Body of pancreas (tissue), 4 donors: ENCODE measurements around the gene HIC1. TPM values are rescaled to one million over a fixed set of nuclear protein-coding genes. Genes with fewer than 3 reads are reported as not detected.
"Not testable (repeated sequence)": the region's sequence is repeated elsewhere in the genome, so short reads cannot be mapped to it uniquely, and the experiment has no call there.

Experiments used
- ATAC-seq: fragments of 150-250 bp; one replicate; pipeline ENCODE4 v1.9.1; 2016
- DNase-seq, 4 donors: peaks; one replicate each; pipeline ENCODE4 v3.0.0-alpha.2; 2019
- H3K27ac ChIP-seq, 4 donors: fragments of 200-600 bp; sonication (generic); 1 replicate in 3 of 4; 2 replicates in 1 of 4; pipeline versions ENCODE4 v1.5.1 to v1.6.1; 2016 to 2019; ENCODE audit warnings: mild to moderate bottlenecking in 1 of 4, mixed read lengths in 1 of 4, moderate library complexity in 1 of 4
- H3K27me3 ChIP-seq, 2 donors: fragments of 200-600 bp; sonication (generic); one replicate each; pipeline ENCODE4 v1.6.0; 2016; ENCODE audit warnings: mild to moderate bottlenecking in 1 of 2
- H3K36me3 ChIP-seq, 2 donors: fragments of 200-600 bp; sonication (generic); replicated peaks in 1 of 2; 2 replicates each; pipeline ENCODE4 v1.5.1; 2016; ENCODE audit warnings: low read depth in 2 of 2; ENCODE audit not compliant: insufficient read depth in 1 of 2
- H3K4me1 ChIP-seq: fragments of 200-600 bp; sonication (generic); one replicate; pipeline ENCODE4 v1.6.0; 2016
- H3K4me3 ChIP-seq, 2 donors: fragments of 200-600 bp; sonication (generic); 1 replicate in 1 of 2; 2 replicates in 1 of 2; pipeline ENCODE4 v1.5.1; 2016 to 2019
- H3K9me3 ChIP-seq, 3 donors: fragments of 200-600 bp; sonication (generic); 1 replicate in 2 of 3; 2 replicates in 1 of 3; pipeline ENCODE4 v1.5.1; 2016
- POLR2A ChIP-seq, 3 donors: fragments of 450-650 bp; IDR thresholded peaks; one replicate each; pipeline ENCODE4 v1.6.1; 2016; ENCODE audit warnings: antibody characterized with exemption in 3 of 3, mild to moderate bottlenecking in 2 of 3
- WGBS, 2 donors: methylation state at CpG; one replicate each; pipeline ENCODE4 v1.1.5; 2017; 5-methylcytosine and 5-hydroxymethylcytosine counted together
- intact Hi-C: fragments of 100-400 bp; cut with DNase I; formaldehyde crosslinking; loops from one replicate; pipeline ENCODE4 v1.15.1; 2023
- total RNA-seq, 2 donors: library from RNA; depleted of rRNA; stranded (reverse); fragments of >200 nt; gene quantifications; one replicate each; pipeline ENCODE4 v1.1.0, GENCODE V29; 2016
- TF ChIP-seq, protein P1 (sequence below), 7 experiments: fragments of 450-650 bp in 4 of 7; fragments of 200-600 bp in 3 of 7; sonication (generic) in 3 of 7; IDR thresholded peaks; one replicate each; pipeline ENCODE4 v1.5.1; 2016 to 2019; ENCODE audit warnings: antibody characterized with exemption in 7 of 7

Gene HIC1
- total RNA-seq, 2 donors from 2014 or later, result 9.6 to 18.1 TPM

DNA sequence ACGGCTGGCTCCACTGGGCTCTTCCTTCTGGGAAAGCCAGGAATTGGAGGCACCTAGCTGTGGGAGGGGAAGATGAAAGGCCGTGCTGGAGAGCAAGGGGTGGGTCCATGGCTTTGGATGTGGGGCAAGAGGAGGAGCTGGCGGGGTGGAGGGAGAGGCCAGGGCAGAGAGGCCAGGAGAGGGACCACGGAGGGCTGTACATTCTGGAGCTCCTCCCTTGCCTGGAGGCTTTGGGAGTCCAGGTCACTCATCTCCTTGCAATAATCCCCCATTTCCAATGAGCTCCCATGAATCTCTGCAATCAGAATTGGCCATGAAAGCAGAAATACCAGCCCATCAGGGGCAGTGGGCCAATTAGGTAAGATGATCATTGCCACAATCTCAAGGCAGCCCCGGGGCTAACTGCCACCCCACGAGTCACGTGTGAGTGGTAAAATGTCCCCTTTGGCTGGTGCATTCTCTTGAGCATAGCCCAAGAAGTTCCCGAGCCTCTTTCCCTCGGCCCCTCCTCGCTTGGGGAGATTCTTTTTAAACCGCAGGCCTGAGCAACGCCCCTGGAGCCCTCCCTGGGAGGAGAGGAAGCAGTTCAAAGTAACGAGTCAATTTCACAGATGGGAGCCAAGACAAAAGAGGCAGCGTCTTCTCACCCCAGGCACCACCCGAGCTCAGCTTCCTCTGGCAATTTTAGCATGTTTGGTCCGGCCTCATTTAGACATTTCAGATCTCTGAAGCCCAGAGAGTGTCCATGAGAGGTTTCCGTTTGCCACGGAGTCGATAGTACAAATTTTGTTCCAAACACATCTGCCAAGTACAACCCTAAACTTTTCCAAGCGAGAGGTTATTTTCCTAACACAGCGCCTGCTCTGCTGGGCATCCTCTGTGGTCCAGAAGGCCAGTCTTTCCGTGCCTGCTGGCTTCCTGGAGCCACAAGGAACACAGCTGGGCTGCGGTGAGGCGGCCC lies 43.2 kb upstream of the HIC1 start:
- 35 to 66% methylated on average over 16 to 24 of the region's 24 CpGs for WGBS, 2 donors
- no peaks in the 10 kb centered on the region for H3K27me3 ChIP-seq
- H3K9me3 ChIP-seq, result no peaks in the 10 kb centered on the region
- peaks cover 28% of the 10 kb centered on the region for H3K4me1 ChIP-seq
- no peak overlapping the region for H3K4me3 ChIP-seq
- TF ChIP-seq POLR2A (IDR thresholded peaks at IDR 0.05), result no peak
- TF ChIP-seq, protein P1, sequence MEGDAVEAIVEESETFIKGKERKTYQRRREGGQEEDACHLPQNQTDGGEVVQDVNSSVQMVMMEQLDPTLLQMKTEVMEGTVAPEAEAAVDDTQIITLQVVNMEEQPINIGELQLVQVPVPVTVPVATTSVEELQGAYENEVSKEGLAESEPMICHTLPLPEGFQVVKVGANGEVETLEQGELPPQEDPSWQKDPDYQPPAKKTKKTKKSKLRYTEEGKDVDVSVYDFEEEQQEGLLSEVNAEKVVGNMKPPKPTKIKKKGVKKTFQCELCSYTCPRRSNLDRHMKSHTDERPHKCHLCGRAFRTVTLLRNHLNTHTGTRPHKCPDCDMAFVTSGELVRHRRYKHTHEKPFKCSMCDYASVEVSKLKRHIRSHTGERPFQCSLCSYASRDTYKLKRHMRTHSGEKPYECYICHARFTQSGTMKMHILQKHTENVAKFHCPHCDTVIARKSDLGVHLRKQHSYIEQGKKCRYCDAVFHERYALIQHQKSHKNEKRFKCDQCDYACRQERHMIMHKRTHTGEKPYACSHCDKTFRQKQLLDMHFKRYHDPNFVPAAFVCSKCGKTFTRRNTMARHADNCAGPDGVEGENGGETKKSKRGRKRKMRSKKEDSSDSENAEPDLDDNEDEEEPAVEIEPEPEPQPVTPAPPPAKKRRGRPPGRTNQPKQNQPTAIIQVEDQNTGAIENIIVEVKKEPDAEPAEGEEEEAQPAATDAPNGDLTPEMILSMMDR (IDR thresholded peaks at IDR 0.05), result no peak
- intact Hi-C loops, result no loop called here
- no peaks in the 10 kb centered on the region for H3K36me3 ChIP-seq
- ATAC-seq (peak; percentile 85), DNase-seq (peak; percentile 64 to 77 (median 68))
- peak overlapping the region in 3 of 4 donors; percentile 54 to 68 (median 57) for H3K27ac ChIP-seq

DNA sequence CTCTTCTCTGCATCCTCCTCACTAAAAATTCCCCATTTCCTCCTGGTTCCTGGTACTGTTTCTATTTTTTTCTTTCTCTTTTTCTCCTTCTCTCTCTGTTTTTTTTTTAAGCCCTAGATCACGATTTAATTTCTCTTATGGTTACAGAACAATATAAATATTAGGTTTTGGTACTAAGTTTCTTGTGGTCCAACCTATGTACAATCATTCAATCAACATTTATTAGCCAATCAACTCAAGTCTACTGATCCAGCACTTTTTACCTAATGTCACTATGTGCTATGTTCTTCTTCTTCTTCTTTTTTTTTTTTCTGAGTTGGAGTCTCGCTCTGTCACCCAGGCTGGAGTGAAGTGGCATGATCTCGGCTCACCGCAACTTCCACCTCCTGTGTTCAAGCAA lies 42.4 kb upstream of the HIC1 start:
- H3K4me1 ChIP-seq, result peaks cover 28% of the 10 kb centered on the region
- TF ChIP-seq POLR2A (IDR thresholded peaks at IDR 0.05), result no peak
- TF ChIP-seq, protein P1 (IDR thresholded peaks at IDR 0.05), result no peak
- DNase-seq, result no peak
- H3K27me3 ChIP-seq, result no peaks in the 10 kb centered on the region
- 90 to 94% methylated on average over 4 of the region's 4 CpGs for WGBS, 2 donors
- peak overlapping the region in 3 of 4 donors; percentile 54 to 68 (median 57) for H3K27ac ChIP-seq
- intact Hi-C loops, result no loop called here
- ATAC-seq, result no peak
- no peaks in the 10 kb centered on the region for H3K36me3 ChIP-seq
- H3K9me3 ChIP-seq, result no peaks in the 10 kb centered on the region
- H3K4me3 ChIP-seq, result no peak overlapping the region

DNA sequence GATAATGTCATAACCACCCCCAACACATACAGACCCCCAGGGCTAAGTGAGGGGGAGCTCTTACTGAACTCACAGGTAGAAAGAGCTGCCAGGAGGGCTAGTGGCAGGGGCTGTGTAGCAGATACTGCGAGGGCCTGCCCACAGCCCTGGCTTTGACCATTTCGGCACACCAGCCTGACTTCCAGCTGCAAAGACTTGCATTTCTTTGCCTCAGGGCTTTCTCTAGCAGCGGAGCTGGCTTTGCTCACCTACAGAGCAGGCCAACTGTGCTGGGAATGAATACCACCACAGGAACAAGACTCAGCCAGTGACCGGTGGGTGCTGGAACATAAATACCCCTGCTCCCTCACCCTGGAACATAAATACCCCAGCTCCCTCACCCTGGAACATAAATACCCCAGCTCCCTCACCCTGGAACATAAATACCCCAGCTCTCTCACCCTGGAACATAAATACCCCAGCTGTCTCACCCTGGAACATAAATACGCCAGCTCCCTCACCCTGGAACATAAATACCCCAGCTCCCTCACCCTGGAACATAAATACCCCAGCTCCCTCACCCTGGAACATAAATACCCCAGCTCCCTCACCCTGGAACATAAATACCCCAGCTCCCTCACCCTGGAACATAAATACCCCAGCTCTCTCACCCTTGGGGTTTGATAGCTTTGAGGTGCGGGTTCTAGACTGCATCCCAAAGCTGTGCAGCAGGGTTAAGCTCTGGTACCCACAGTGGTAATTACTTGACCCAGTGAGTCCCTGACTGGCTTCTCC lies 41.5 kb upstream of the HIC1 start:
- intact Hi-C loops, DNase-seq, H3K27me3 ChIP-seq, H3K9me3 ChIP-seq, ATAC-seq, H3K27ac ChIP-seq, H3K4me3 ChIP-seq, H3K36me3 ChIP-seq: not testable (repeated sequence)
- peaks cover 28% of the 10 kb centered on the region for H3K4me1 ChIP-seq
- WGBS, 2 donors, result 97 to 99% methylated on average over 6 of the region's 6 CpGs

DNA sequence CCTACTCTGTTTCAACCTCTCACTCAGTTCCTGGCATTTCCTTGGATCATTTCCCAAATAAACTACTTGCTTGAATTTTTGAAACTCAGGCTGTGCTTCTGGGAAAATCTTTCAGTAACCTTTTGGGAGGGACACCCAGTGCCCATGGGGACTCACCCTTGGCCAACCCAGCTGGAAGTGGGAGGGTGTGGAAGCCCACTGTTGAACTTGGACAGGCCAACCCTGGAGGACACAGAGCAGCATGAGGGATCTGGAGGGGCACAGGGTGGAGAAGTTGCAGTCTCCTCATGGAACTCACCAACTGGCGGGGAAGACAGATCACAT lies 40.9 kb upstream of the HIC1 start:
- intact Hi-C loops, result no loop called here
- ATAC-seq (no peak), DNase-seq (no peak)

DNA sequence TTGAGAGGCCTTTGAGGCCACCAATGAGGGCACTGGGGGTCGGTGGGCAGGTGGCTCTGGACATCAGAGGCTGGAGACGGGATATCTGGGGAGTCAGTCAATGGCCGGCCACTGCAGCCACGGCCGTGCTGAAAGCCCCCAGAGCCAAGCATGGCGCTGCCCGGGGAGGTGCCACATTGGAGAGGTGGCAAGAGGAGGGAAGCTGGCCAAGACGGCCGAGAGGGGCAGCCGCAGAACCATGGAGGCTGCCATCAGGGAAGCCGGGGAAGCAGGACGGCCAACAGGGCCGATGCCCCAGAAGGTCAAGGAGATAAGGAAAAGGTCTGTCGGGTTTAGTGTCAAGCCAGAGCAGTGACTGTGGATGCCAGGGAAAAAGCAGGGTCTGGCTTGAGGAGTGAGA lies 39.6 kb upstream of the HIC1 start:
- H3K27me3 ChIP-seq, result no peaks in the 10 kb centered on the region
- no peak overlapping the region for H3K4me3 ChIP-seq
- H3K27ac ChIP-seq, result no peak overlapping the region
- intact Hi-C loops, result no loop called here
- TF ChIP-seq, protein P1 (IDR thresholded peaks at IDR 0.05), result no peak
- no peak for TF ChIP-seq POLR2A (IDR thresholded peaks at IDR 0.05)
- no peaks in the 10 kb centered on the region for H3K9me3 ChIP-seq
- ATAC-seq (no peak), DNase-seq (no peak)
- no peaks in the 10 kb centered on the region for H3K36me3 ChIP-seq
- peaks cover 28% of the 10 kb centered on the region for H3K4me1 ChIP-seq
- 66 to 82% methylated on average over 14 of the region's 14 CpGs for WGBS, 2 donors

More for the DNA sequence above, 40.9 kb upstream of the HIC1 start:
- no peak overlapping the region for H3K27ac ChIP-seq
- no peak for TF ChIP-seq POLR2A (IDR thresholded peaks at IDR 0.05)
- TF ChIP-seq, protein P1 (IDR thresholded peaks at IDR 0.05), result no peak
- H3K36me3 ChIP-seq, result no peaks in the 10 kb centered on the region
- no peak overlapping the region for H3K4me3 ChIP-seq
- no peaks in the 10 kb centered on the region for H3K27me3 ChIP-seq
- H3K9me3 ChIP-seq, result no peaks in the 10 kb centered on the region
- H3K4me1 ChIP-seq, result peaks cover 28% of the 10 kb centered on the region
- WGBS, 2 donors, result 100% methylated on average over 1 of the region's 1 CpG
